GM23338 (cell line): ENCODE measurements around the gene BCDIN3D. TPM values are rescaled to one million over a fixed set of nuclear protein-coding genes. Genes with fewer than 3 reads are reported as not detected.

Experiments used
- ATAC-seq: fragments of 200-7000 bp; cut with Tn5 transposase; 3 replicates; pipeline ENCODE4 v1.9.1; 2020
- DNase-seq: peaks from one replicate; pipeline ENCODE4 v3.0.0-alpha.2; 2015; ENCODE audit warnings: low spot score
- H2AFZ ChIP-seq: fragments of 200-600 bp; sonication (generic); 2 replicates; pipeline ENCODE4 v1.8.0; 2016; ENCODE audit warnings: antibody characterized with exemption, mild to moderate bottlenecking, moderate library complexity
- H3F3A ChIP-seq: fragments of 200-600 bp; sonication (generic); replicated peaks from 2 replicates; pipeline ENCODE4 v1.8.0; 2017; ENCODE audit warnings: antibody characterized with exemption, mixed run types, low read depth
- H3K27ac ChIP-seq: fragments of 200-600 bp; sonication (generic); 2 replicates; pipeline ENCODE4 v1.6.1; 2016; ENCODE audit warnings: low read depth
- H3K27me3 ChIP-seq: fragments of 200-600 bp; sonication (generic); 2 replicates; pipeline ENCODE4 v1.8.0; 2016; ENCODE audit warnings: mild to moderate bottlenecking, mixed run types, moderate library complexity; ENCODE audit not compliant: insufficient read depth
- H3K36me3 ChIP-seq: fragments of 200-600 bp; sonication (generic); 2 replicates; pipeline ENCODE4 v1.8.0; 2016; ENCODE audit warnings: mild to moderate bottlenecking; ENCODE audit not compliant: insufficient read depth
- H3K4me1 ChIP-seq: fragments of 200-600 bp; sonication (generic); 2 replicates; pipeline ENCODE4 v1.8.0; 2016; ENCODE audit warnings: mild to moderate bottlenecking, moderate library complexity; ENCODE audit not compliant: insufficient read depth
- H3K4me2 ChIP-seq: fragments of 200-600 bp; sonication (generic); 2 replicates; pipeline ENCODE4 v1.7.1; 2017; ENCODE audit warnings: mixed run types
- H3K4me3 ChIP-seq: fragments of 200-600 bp; sonication (generic); 2 replicates; pipeline ENCODE4 v1.6.1; 2016; ENCODE audit warnings: mixed run types
- H3K79me2 ChIP-seq: fragments of 200-600 bp; sonication (generic); replicated peaks from 2 replicates; pipeline ENCODE4 v1.8.0; 2017; ENCODE audit warnings: mild to moderate bottlenecking; ENCODE audit not compliant: insufficient read depth
- H3K9me2 ChIP-seq: fragments of 200-600 bp; sonication (generic); 2 replicates; pipeline ENCODE4 v1.8.0; 2017; ENCODE audit not compliant: insufficient read depth
- H4K20me1 ChIP-seq: fragments of 200-600 bp; sonication (generic); replicated peaks from 2 replicates; pipeline ENCODE4 v1.8.0; 2017; ENCODE audit warnings: mild to moderate bottlenecking; ENCODE audit not compliant: insufficient read depth
- H3K27ac Mint-ChIP-seq: 2 replicates; pipeline ENCODE4 v1.8.0; 2020; ENCODE audit warnings: inconsistent platforms, mild to moderate bottlenecking, moderate library complexity, mixed read lengths
- H3K27me3 Mint-ChIP-seq: 3 replicates; pipeline ENCODE4 v1.8.0; 2022; ENCODE audit warnings: low read depth, mild to moderate bottlenecking, moderate library complexity, mixed read lengths, inconsistent platforms; ENCODE audit not compliant: insufficient read depth, poor library complexity
- H3K36me3 Mint-ChIP-seq: 3 replicates; pipeline ENCODE4 v1.8.0; 2021; ENCODE audit warnings: low read depth, mild to moderate bottlenecking, inconsistent platforms, moderate library complexity, mixed read lengths
- H3K4me1 Mint-ChIP-seq: 3 replicates; pipeline ENCODE4 v1.8.0; 2020; ENCODE audit warnings: mild to moderate bottlenecking, inconsistent platforms, mixed read lengths
- H3K4me3 Mint-ChIP-seq: 3 replicates; pipeline ENCODE4 v1.8.0; 2021; ENCODE audit warnings: moderate library complexity, mild to moderate bottlenecking, inconsistent platforms, mixed read lengths
- H3K9me3 Mint-ChIP-seq: 3 replicates; pipeline ENCODE4 v1.8.0; 2020; ENCODE audit warnings: moderate library complexity, mild to moderate bottlenecking, inconsistent platforms, mixed read lengths
- CREB1 ChIP-seq: fragments of 250-450 bp; sonication (Bioruptor Pico); IDR thresholded peaks from 2 replicates; pipeline ENCODE4 v1.5.0; 2020; ENCODE audit warnings: low read depth, mild to moderate bottlenecking, moderate library complexity
- JUNB ChIP-seq: IDR thresholded peaks from one replicate; pipeline ENCODE4 v1.6.1; 2016; ENCODE audit warnings: antibody characterized with exemption; ENCODE audit not compliant: unreplicated experiment
- NANOG ChIP-seq: IDR thresholded peaks from 2 replicates; pipeline ENCODE4 v1.6.1; 2016; ENCODE audit warnings: antibody characterized with exemption, borderline replicate concordance
- STAT1 ChIP-seq: IDR thresholded peaks from one replicate; pipeline ENCODE4 v1.6.1; 2016; ENCODE audit warnings: antibody characterized with exemption; ENCODE audit not compliant: unreplicated experiment
- ZNF114 ChIP-seq: fragments of 250-450 bp; sonication (Bioruptor Pico); IDR thresholded peaks from 2 replicates; pipeline ENCODE4 v1.5.0; 2020; ENCODE audit warnings: mild to moderate bottlenecking, moderate library complexity
- polyA plus RNA-seq: library from polyadenylated mRNA; unstranded; fragments of >200 nt; fragmentation: Nextera tagmentation; extraction: Ambion mirVana; gene quantifications from 2 replicates; pipeline ENCODE4 v1.2.1, GENCODE V29; 2016
- total RNA-seq: library from RNA; depleted of rRNA; stranded (reverse); fragments of >200 nt; shearing (Covaris generic); gene quantifications from 2 replicates; pipeline ENCODE4 v1.2.3, GENCODE V29; 2014
- TF ChIP-seq, protein P1 (sequence below): fragments of 250-450 bp; sonication (Bioruptor Pico); IDR thresholded peaks from 2 replicates; pipeline ENCODE4 v1.5.0; 2020; ENCODE audit warnings: mild to moderate bottlenecking, moderate library complexity
- TF ChIP-seq, protein P2 (sequence below): IDR thresholded peaks from one replicate; pipeline ENCODE4 v1.6.1; 2018; ENCODE audit warnings: antibody characterized with exemption; ENCODE audit not compliant: unreplicated experiment
- TF ChIP-seq, protein P3 (sequence below), 2 experiments: fragments of 200-600 bp in 1 of 2; sonication (generic) in 1 of 2; conservative IDR thresholded peaks; 2 replicates each; pipeline versions ENCODE4 v1.5.1 to v1.6.1; 2016 to 2017; ENCODE audit warnings: antibody characterized with exemption in 2 of 2, low read depth in 2 of 2, mild to moderate bottlenecking in 2 of 2, moderate library complexity in 1 of 2

The BCDIN3D gene
- total and polyA plus RNA-seq, 2 experiments from 2014 or later = 1.4 to 1.8 TPM

DNA sequence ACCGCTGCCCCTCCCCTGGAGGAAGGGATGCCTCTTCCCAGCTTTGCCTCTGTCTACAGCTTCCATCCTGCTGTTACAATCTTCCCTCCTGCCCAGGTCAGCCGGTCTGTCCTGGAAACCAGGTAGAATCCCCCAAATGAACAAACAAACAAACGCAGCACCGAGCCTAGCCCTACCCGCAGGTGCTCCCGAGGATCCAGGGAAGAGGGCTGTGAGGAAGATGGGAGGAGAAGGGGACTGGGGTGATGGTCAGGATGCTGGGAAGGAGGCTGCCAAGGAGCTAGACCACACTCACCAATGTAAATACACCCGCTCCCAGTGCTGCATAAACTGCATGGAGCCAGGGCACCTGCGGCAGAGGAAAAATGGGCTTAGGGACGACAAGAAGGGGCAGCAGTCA, 44.2 kb upstream of the BCDIN3D start (continued):
- TF ChIP-seq, protein P1, sequence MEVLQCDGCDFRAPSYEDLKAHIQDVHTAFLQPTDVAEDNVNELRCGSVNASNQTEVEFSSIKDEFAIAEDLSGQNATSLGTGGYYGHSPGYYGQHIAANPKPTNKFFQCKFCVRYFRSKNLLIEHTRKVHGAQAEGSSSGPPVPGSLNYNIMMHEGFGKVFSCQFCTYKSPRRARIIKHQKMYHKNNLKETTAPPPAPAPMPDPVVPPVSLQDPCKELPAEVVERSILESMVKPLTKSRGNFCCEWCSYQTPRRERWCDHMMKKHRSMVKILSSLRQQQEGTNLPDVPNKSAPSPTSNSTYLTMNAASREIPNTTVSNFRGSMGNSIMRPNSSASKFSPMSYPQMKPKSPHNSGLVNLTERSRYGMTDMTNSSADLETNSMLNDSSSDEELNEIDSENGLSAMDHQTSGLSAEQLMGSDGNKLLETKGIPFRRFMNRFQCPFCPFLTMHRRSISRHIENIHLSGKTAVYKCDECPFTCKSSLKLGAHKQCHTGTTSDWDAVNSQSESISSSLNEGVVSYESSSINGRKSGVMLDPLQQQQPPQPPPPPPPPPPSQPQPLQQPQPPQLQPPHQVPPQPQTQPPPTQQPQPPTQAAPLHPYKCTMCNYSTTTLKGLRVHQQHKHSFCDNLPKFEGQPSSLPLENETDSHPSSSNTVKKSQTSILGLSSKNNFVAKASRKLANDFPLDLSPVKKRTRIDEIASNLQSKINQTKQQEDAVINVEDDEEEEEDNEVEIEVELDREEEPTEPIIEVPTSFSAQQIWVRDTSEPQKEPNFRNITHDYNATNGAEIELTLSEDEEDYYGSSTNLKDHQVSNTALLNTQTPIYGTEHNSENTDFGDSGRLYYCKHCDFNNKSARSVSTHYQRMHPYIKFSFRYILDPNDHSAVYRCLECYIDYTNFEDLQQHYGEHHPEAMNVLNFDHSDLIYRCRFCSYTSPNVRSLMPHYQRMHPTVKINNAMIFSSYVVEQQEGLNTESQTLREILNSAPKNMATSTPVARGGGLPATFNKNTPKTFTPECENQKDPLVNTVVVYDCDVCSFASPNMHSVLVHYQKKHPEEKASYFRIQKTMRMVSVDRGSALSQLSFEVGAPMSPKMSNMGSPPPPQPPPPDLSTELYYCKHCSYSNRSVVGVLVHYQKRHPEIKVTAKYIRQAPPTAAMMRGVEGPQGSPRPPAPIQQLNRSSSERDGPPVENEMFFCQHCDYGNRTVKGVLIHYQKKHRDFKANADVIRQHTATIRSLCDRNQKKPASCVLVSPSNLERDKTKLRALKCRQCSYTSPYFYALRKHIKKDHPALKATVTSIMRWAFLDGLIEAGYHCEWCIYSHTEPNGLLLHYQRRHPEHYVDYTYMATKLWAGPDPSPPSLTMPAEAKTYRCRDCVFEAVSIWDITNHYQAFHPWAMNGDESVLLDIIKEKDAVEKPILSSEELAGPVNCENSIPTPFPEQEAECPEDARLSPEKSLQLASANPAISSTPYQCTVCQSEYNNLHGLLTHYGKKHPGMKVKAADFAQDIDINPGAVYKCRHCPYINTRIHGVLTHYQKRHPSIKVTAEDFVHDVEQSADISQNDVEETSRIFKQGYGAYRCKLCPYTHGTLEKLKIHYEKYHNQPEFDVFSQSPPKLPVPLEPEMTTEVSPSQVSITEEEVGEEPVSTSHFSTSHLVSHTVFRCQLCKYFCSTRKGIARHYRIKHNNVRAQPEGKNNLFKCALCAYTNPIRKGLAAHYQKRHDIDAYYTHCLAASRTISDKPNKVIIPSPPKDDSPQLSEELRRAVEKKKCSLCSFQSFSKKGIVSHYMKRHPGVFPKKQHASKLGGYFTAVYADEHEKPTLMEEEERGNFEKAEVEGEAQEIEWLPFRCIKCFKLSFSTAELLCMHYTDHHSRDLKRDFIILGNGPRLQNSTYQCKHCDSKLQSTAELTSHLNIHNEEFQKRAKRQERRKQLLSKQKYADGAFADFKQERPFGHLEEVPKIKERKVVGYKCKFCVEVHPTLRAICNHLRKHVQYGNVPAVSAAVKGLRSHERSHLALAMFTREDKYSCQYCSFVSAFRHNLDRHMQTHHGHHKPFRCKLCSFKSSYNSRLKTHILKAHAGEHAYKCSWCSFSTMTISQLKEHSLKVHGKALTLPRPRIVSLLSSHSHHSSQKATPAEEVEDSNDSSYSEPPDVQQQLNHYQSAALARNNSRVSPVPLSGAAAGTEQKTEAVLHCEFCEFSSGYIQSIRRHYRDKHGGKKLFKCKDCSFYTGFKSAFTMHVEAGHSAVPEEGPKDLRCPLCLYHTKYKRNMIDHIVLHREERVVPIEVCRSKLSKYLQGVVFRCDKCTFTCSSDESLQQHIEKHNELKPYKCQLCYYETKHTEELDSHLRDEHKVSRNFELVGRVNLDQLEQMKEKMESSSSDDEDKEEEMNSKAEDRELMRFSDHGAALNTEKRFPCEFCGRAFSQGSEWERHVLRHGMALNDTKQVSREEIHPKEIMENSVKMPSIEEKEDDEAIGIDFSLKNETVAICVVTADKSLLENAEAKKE (CRISPR knock-in tag) = no peak
- no peak for TF ChIP-seq ZNF114 (CRISPR knock-in tag)
- TF ChIP-seq, protein P2, sequence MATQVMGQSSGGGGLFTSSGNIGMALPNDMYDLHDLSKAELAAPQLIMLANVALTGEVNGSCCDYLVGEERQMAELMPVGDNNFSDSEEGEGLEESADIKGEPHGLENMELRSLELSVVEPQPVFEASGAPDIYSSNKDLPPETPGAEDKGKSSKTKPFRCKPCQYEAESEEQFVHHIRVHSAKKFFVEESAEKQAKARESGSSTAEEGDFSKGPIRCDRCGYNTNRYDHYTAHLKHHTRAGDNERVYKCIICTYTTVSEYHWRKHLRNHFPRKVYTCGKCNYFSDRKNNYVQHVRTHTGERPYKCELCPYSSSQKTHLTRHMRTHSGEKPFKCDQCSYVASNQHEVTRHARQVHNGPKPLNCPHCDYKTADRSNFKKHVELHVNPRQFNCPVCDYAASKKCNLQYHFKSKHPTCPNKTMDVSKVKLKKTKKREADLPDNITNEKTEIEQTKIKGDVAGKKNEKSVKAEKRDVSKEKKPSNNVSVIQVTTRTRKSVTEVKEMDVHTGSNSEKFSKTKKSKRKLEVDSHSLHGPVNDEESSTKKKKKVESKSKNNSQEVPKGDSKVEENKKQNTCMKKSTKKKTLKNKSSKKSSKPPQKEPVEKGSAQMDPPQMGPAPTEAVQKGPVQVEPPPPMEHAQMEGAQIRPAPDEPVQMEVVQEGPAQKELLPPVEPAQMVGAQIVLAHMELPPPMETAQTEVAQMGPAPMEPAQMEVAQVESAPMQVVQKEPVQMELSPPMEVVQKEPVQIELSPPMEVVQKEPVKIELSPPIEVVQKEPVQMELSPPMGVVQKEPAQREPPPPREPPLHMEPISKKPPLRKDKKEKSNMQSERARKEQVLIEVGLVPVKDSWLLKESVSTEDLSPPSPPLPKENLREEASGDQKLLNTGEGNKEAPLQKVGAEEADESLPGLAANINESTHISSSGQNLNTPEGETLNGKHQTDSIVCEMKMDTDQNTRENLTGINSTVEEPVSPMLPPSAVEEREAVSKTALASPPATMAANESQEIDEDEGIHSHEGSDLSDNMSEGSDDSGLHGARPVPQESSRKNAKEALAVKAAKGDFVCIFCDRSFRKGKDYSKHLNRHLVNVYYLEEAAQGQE = no peak
- no peak for TF ChIP-seq NANOG

DNA sequence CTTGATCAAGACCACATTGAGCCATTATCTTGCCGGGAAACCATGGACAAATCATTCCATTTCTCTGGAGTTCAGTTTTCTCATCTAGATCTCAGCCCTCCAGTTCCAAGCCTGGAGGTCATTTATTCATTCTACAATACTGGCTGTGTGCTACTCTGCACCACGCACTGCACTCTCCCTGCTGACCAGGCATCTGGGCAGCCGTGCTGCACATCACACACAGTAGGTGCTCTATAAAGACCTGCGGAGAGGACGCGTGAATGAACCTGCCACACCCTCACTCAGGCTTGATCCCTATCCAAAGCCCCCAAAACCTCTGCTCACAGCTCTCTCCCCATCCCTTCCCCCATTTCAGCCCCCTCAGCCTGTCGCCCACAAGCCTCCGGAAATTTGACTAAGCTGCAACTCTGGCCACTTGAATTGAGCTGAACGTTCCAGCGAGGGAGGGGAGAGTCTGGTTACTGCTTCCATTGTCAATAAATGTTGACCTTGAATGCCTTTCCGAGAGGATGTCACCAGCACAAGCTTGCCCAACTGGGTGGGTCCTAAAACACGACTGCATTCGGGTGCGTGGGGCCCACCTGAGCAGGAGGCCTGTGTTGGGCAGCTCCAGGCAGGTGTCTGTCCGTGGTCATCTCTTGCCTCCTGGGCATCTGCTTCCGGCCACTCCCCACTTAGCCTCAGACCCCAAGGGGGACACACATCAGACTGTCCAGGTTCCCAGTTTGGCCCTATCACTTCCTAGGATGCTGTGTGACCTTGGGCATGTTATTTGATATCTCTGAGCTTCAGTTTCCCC, 43.0 kb upstream of the BCDIN3D start:
- Histone ChIP-seq H3K79me2 (no peaks in the 10 kb centered on the region), H3K4me1 (peaks cover 8% of the 10 kb centered on the region), H3K4me2 (peak overlapping the region; percentile 23; the same call in 1 of the 2 replicates), H3K27ac (no peak overlapping the region), H4K20me1 (no peaks in the 10 kb centered on the region), H3F3A (no peaks in the 10 kb centered on the region), H2AFZ (0 out of 2 replicates have a peak overlapping the region, but pooled peaks have one; percentile 81), H3K4me3 (no peak overlapping the region), H3K27me3 (no peaks in the 10 kb centered on the region), H3K36me3 (no peaks in the 10 kb centered on the region), H3K9me2 (no peaks in the 10 kb centered on the region)
- no peak overlapping the region for H3K27ac Mint-ChIP-seq
- H3K4me1 Mint-ChIP-seq = peaks cover 46% of the 10 kb centered on the region
- ATAC-seq (no peak), DNase-seq (no peak)
- H3K27me3 Mint-ChIP-seq = peaks cover 14% of the 10 kb centered on the region
- no peak overlapping the region for H3K4me3 Mint-ChIP-seq
- no peaks in the 10 kb centered on the region for H3K36me3 Mint-ChIP-seq
- H3K9me3 Mint-ChIP-seq = no peaks in the 10 kb centered on the region
- TF ChIP-seq JUNB = no peak
- no peak for TF ChIP-seq STAT1
- no peak for TF ChIP-seq CREB1
- TF ChIP-seq, protein P3, sequence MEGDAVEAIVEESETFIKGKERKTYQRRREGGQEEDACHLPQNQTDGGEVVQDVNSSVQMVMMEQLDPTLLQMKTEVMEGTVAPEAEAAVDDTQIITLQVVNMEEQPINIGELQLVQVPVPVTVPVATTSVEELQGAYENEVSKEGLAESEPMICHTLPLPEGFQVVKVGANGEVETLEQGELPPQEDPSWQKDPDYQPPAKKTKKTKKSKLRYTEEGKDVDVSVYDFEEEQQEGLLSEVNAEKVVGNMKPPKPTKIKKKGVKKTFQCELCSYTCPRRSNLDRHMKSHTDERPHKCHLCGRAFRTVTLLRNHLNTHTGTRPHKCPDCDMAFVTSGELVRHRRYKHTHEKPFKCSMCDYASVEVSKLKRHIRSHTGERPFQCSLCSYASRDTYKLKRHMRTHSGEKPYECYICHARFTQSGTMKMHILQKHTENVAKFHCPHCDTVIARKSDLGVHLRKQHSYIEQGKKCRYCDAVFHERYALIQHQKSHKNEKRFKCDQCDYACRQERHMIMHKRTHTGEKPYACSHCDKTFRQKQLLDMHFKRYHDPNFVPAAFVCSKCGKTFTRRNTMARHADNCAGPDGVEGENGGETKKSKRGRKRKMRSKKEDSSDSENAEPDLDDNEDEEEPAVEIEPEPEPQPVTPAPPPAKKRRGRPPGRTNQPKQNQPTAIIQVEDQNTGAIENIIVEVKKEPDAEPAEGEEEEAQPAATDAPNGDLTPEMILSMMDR (conservative IDR thresholded peaks at IDR 0.05; ENCODE audit: low read depth in 2 of 2) = no peak
- TF ChIP-seq, protein P2 = no peak
- TF ChIP-seq ZNF114 (CRISPR knock-in tag) = no peak
